Glomerular endothelial cell (primary cell): Measurements from ENCODE around the gene CSE1L. TPM values are rescaled to one million over a fixed set of nuclear protein-coding genes. Genes with fewer than 3 reads are reported as not detected.
"Not testable (repeated sequence)": the region's sequence is repeated elsewhere in the genome, so short reads cannot be mapped to it uniquely, and the experiment has no call there.

Source experiments
- DNase-seq: peaks from one replicate; pipeline ENCODE4 v3.0.0-alpha.2; 2011; ENCODE audit warnings: low read depth, low spot score; ENCODE audit errors: extremely low read depth
- total RNA-seq: library from RNA; depleted of rRNA; stranded (reverse); fragments of >200 nt; gene quantifications from 2 replicates; pipeline ENCODE4 v1.2.3, GENCODE V29; 2015

The CSE1L gene
- 71.4 and 83.8 TPM in 2 replicates for total RNA-seq

GRCh38 chr20:49046087-49046900 is at the start of gene CSE1L:
TSS of gene CSE1L (plus strand) at chr20:49046312. CDS start at chr20:49058464, 12,152 bp downstream.
- peak; percentile 80 for DNase-seq

GRCh38 chr20:48999890-49000870 is 45.9 kb upstream of the CSE1L start:
- DNase-seq = no peak

- DNase-seq = no peak
Observed at GRCh38 chr20:49001741-49002140, 44.4 kb upstream of the CSE1L start.

GRCh38 chr20:49006446-49006980 is 39.6 kb upstream of the CSE1L start:
- DNase-seq = no peak

- DNase-seq = no peak
Observed at GRCh38 chr20:49009899-49010631, 36.0 kb upstream of the CSE1L start.

GRCh38 chr20:49024220-49024619 is 21.9 kb upstream of the CSE1L start:
- no peak for DNase-seq

- DNase-seq = not testable (repeated sequence)
Observed at GRCh38 chr20:49028177-49028576, 17.9 kb upstream of the CSE1L start.

- no peak for DNase-seq
Observed at GRCh38 chr20:49028684-49029083, 17.4 kb upstream of the CSE1L start.

- no peak for DNase-seq
Observed at GRCh38 chr20:49029203-49029602, 16.9 kb upstream of the CSE1L start.

- DNase-seq = no peak
Observed at GRCh38 chr20:49030954-49031619, 15.0 kb upstream of the CSE1L start.

- no peak for DNase-seq
Observed at GRCh38 chr20:49032455-49032854, 13.7 kb upstream of the CSE1L start.

GRCh38 chr20:49034070-49034732 is 11.9 kb upstream of the CSE1L start:
- no peak for DNase-seq

- no peak for DNase-seq
Observed at GRCh38 chr20:49037962-49038387, 8.1 kb upstream of the CSE1L start.

- no peak for DNase-seq
Observed at GRCh38 chr20:49039854-49040253, 6.3 kb upstream of the CSE1L start.

GRCh38 chr20:49043000-49043399 is 3.1 kb upstream of the CSE1L start:
- no peak for DNase-seq

GRCh38 chr20:49045440-49046086 is 549 bp upstream of the CSE1L start:
- no peak for DNase-seq

- DNase-seq = no peak
Observed at GRCh38 chr20:49052334-49052733, 6.2 kb downstream of the CSE1L start.

- DNase-seq = no peak
Observed at GRCh38 chr20:49054056-49054643, 8.0 kb downstream of the CSE1L start.

GRCh38 chr20:49063279-49063678 is 17.2 kb downstream of the CSE1L start:
- DNase-seq = no peak
